MM.1S (cell line): Measurements from ENCODE around the gene PUSL1.

Experiments
- DNase-seq: peaks from one replicate; pipeline ENCODE4 v3.0.0-alpha.2; 2015
- H2AFZ ChIP-seq: fragments of 300-600 bp; sonication (generic); 2 replicates; pipeline ENCODE4 v1.6.0; 2016; ENCODE audit warnings: antibody characterized with exemption, low read length
- H3F3A ChIP-seq: fragments of 300-600 bp; sonication (generic); 2 replicates; pipeline ENCODE4 v1.6.1; 2016; ENCODE audit warnings: mild to moderate bottlenecking, antibody characterized with exemption, low read length, moderate library complexity, mixed read lengths; ENCODE audit not compliant: insufficient read depth
- H3K27ac ChIP-seq: fragments of 300-600 bp; sonication (generic); 2 replicates; pipeline ENCODE4 v1.5.1; 2016; ENCODE audit warnings: mild to moderate bottlenecking, low read length
- H3K27me3 ChIP-seq: fragments of 300-600 bp; sonication (generic); replicated peaks from 2 replicates; pipeline ENCODE4 v1.6.0; 2016; ENCODE audit warnings: low read length; ENCODE audit not compliant: insufficient read depth
- H3K36me3 ChIP-seq: fragments of 300-600 bp; sonication (generic); replicated peaks from 2 replicates; pipeline ENCODE4 v1.6.1; 2016; ENCODE audit warnings: mild to moderate bottlenecking, low read length, mixed read lengths; ENCODE audit not compliant: insufficient read depth
- H3K4me1 ChIP-seq: fragments of 300-600 bp; sonication (generic); 2 replicates; pipeline ENCODE4 v1.6.1; 2016; ENCODE audit warnings: low read length, mixed read lengths
- H3K4me2 ChIP-seq: fragments of 300-600 bp; sonication (generic); 2 replicates; pipeline ENCODE4 v1.6.0; 2016; ENCODE audit warnings: low read depth, low read length
- H3K4me3 ChIP-seq: fragments of 300-600 bp; sonication (generic); 2 replicates; pipeline ENCODE4 v1.5.1; 2016; ENCODE audit warnings: low read length, mixed read lengths
- H3K79me2 ChIP-seq: fragments of 300-600 bp; sonication (generic); 2 replicates; pipeline ENCODE4 v1.6.1; 2016; ENCODE audit warnings: mixed run types, low read length, mixed read lengths
- H3K9ac ChIP-seq: fragments of 300-600 bp; sonication (generic); 2 replicates; pipeline ENCODE4 v1.6.1; 2016; ENCODE audit warnings: low read length, mixed read lengths
- H3K9me2 ChIP-seq: fragments of 300-600 bp; sonication (generic); replicated peaks from 2 replicates; pipeline ENCODE4 v1.6.1; 2016; ENCODE audit warnings: mild to moderate bottlenecking, low read length, mixed read lengths; ENCODE audit not compliant: insufficient read depth
- H3K9me3 ChIP-seq: fragments of 300-600 bp; sonication (generic); replicated peaks from 2 replicates; pipeline ENCODE4 v1.6.1; 2016; ENCODE audit warnings: mild to moderate bottlenecking, low read length, mixed read lengths; ENCODE audit not compliant: insufficient read depth
- H4K20me1 ChIP-seq: fragments of 300-600 bp; sonication (generic); 2 replicates; pipeline ENCODE4 v1.6.1; 2016; ENCODE audit warnings: mild to moderate bottlenecking, low read length, moderate library complexity, mixed read lengths; ENCODE audit not compliant: insufficient read depth
- EZH2 ChIP-seq: fragments of 300-600 bp; sonication (generic); optimal IDR thresholded peaks from 2 replicates; pipeline ENCODE3; 2017; ENCODE audit warnings: low read depth, mild to moderate bottlenecking, antibody characterized with exemption, low read length, mixed read lengths
- EZH2phosphoT487 ChIP-seq: fragments of 300-600 bp; sonication (generic); IDR thresholded peaks from 2 replicates; pipeline ENCODE4 v1.6.1; 2018; ENCODE audit warnings: antibody characterized with exemption, low read length
- TF ChIP-seq, protein P1 (sequence below): fragments of 300-600 bp; sonication (generic); IDR thresholded peaks from 2 replicates; pipeline ENCODE4 v1.5.1; 2016; ENCODE audit warnings: antibody characterized with exemption, low read length, mixed read lengths

Gene PUSL1

GRCh38 chr1:1280782-1281481 lies 27.5 kb upstream of the PUSL1 start:
- H3K9me3 ChIP-seq = no peaks in the 10 kb centered on the region
- no peak for DNase-seq
- H3K36me3 ChIP-seq = no peaks in the 10 kb centered on the region
- H3K4me2 ChIP-seq = no peak overlapping the region
- peaks cover 45% of the 10 kb centered on the region for H3K27me3 ChIP-seq
- no peaks in the 10 kb centered on the region for H3K79me2 ChIP-seq
- H2AFZ ChIP-seq = no peak overlapping the region
- H3K4me1 ChIP-seq = no peaks in the 10 kb centered on the region
- no peak overlapping the region for H3K9ac ChIP-seq
- TF ChIP-seq EZH2 = no peak
- TF ChIP-seq EZH2phosphoT487 = no peak
- TF ChIP-seq, protein P1, sequence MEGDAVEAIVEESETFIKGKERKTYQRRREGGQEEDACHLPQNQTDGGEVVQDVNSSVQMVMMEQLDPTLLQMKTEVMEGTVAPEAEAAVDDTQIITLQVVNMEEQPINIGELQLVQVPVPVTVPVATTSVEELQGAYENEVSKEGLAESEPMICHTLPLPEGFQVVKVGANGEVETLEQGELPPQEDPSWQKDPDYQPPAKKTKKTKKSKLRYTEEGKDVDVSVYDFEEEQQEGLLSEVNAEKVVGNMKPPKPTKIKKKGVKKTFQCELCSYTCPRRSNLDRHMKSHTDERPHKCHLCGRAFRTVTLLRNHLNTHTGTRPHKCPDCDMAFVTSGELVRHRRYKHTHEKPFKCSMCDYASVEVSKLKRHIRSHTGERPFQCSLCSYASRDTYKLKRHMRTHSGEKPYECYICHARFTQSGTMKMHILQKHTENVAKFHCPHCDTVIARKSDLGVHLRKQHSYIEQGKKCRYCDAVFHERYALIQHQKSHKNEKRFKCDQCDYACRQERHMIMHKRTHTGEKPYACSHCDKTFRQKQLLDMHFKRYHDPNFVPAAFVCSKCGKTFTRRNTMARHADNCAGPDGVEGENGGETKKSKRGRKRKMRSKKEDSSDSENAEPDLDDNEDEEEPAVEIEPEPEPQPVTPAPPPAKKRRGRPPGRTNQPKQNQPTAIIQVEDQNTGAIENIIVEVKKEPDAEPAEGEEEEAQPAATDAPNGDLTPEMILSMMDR = no peak
- no peak overlapping the region for H3K4me3 ChIP-seq
- H3F3A ChIP-seq = no peaks in the 10 kb centered on the region
- no peaks in the 10 kb centered on the region for H4K20me1 ChIP-seq
- no peak overlapping the region for H3K27ac ChIP-seq
- H3K9me2 ChIP-seq = no peaks in the 10 kb centered on the region

- H3K4me1 ChIP-seq = no peaks in the 10 kb centered on the region
- no peak overlapping the region for H3K4me2 ChIP-seq
- TF ChIP-seq EZH2 = no peak
- TF ChIP-seq, protein P1 = no peak
- TF ChIP-seq EZH2phosphoT487 = no peak
Observed at GRCh38 chr1:1281533-1282321, 26.7 kb upstream of the PUSL1 start.

GRCh38 chr1:1282998-1283397 lies 25.4 kb upstream of the PUSL1 start:
- H3K9ac ChIP-seq = no peak overlapping the region
- TF ChIP-seq EZH2 (no peak), EZH2phosphoT487 (no peak)
- TF ChIP-seq, protein P1 = no peak
- peaks cover 59% of the 10 kb centered on the region for H3K27me3 ChIP-seq
- DNase-seq = no peak
- H4K20me1 ChIP-seq = no peaks in the 10 kb centered on the region
- H2AFZ ChIP-seq = no peak overlapping the region
- H3K4me2 ChIP-seq = no peak overlapping the region
- no peaks in the 10 kb centered on the region for H3F3A ChIP-seq
- no peaks in the 10 kb centered on the region for H3K9me2 ChIP-seq
- no peaks in the 10 kb centered on the region for H3K9me3 ChIP-seq
- no peaks in the 10 kb centered on the region for H3K4me1 ChIP-seq
- no peak overlapping the region for H3K4me3 ChIP-seq
- no peaks in the 10 kb centered on the region for H3K79me2 ChIP-seq
- no peaks in the 10 kb centered on the region for H3K36me3 ChIP-seq
- H3K27ac ChIP-seq = no peak overlapping the region

More at GRCh38 chr1:1281533-1282321, 26.7 kb upstream of the PUSL1 start:
- H3K27me3 ChIP-seq = peaks cover 53% of the 10 kb centered on the region
- DNase-seq = no peak
- H3K9me3 ChIP-seq = no peaks in the 10 kb centered on the region
- H3F3A ChIP-seq = no peaks in the 10 kb centered on the region
- no peaks in the 10 kb centered on the region for H3K79me2 ChIP-seq
- no peak overlapping the region for H3K27ac ChIP-seq
- no peak overlapping the region for H3K9ac ChIP-seq
- H3K36me3 ChIP-seq = no peaks in the 10 kb centered on the region
- no peaks in the 10 kb centered on the region for H3K9me2 ChIP-seq
- H4K20me1 ChIP-seq = no peaks in the 10 kb centered on the region
- H3K4me3 ChIP-seq = no peak overlapping the region
- no peak overlapping the region for H2AFZ ChIP-seq
